ENCODE measurements around the gene EXT2. TPM values are rescaled to one million over a fixed set of nuclear protein-coding genes. Genes with fewer than 3 reads are reported as not detected.

EXT2 gene
- polyA plus RNA-seq (2013, experiment 1 of 4): 70.8 TPM
- 74.5 TPM for polyA plus RNA-seq (2013, experiment 2 of 4)
- 54.4 TPM for polyA plus RNA-seq (2013, experiment 3 of 4)
- polyA plus RNA-seq (2013, experiment 4 of 4): 63.2 TPM

- H3K27me3 ChIP-seq (ENCODE audit: control insufficient read depth, insufficient read depth, low read length, poor library complexity, severe bottlenecking): no peaks in the 10 kb centered on the region
- H3K4me1 ChIP-seq (ENCODE audit: control insufficient read depth, insufficient read depth, low read length): no peaks in the 10 kb centered on the region
- 0 to 1% methylated on average over 83 of the region's 83 CpGs for WGBS, 2 experiments
- no peaks in the 10 kb centered on the region for H3K36me3 ChIP-seq (ENCODE audit: control insufficient read depth, insufficient read depth, low read length)
- no peak within 1 kb of the TSS for H3K27ac ChIP-seq (ENCODE audit: insufficient read depth, low read depth, low read length, poor library complexity, severe bottlenecking)
- H3K4me3 ChIP-seq (ENCODE audit: insufficient read depth, low read depth, low read length): peak within 1 kb of the TSS; percentile 66
- no peaks in the 10 kb centered on the region for H3K9me3 ChIP-seq (ENCODE audit: control insufficient read depth, low read length)
Measured at GRCh38 chr11:44095506-44096359, at the start of gene EXT2. Gene EXT2, plus strand, starts transcription at chr11:44095678. Its CDS starts 12,035 bp downstream, at chr11:44107713.

- no peak overlapping the region for H3K27ac ChIP-seq (ENCODE audit: insufficient read depth, low read depth, low read length, poor library complexity, severe bottlenecking)
- WGBS, 2 experiments: 83 to 100% methylated on average over 1 to 2 of the region's 2 CpGs
Measured at GRCh38 chr11:44046182-44046581, 49.3 kb upstream of the EXT2 start.

GRCh38 chr11:44047298-44047697, 48.2 kb upstream of the EXT2 start:
- Histone ChIP-seq H3K27ac (ENCODE audit: insufficient read depth, low read depth, low read length, poor library complexity, severe bottlenecking) (no peak overlapping the region), H3K4me1 (ENCODE audit: control insufficient read depth, insufficient read depth, low read length) (no peaks in the 10 kb centered on the region), H3K36me3 (ENCODE audit: control insufficient read depth, insufficient read depth, low read length) (no peaks in the 10 kb centered on the region), H3K27me3 (ENCODE audit: control insufficient read depth, insufficient read depth, low read length, poor library complexity, severe bottlenecking) (no peaks in the 10 kb centered on the region), H3K4me3 (ENCODE audit: insufficient read depth, low read depth, low read length) (no peak overlapping the region), H3K9me3 (ENCODE audit: control insufficient read depth, low read length) (no peaks in the 10 kb centered on the region)
- 89 to 93% methylated on average over 2 of the region's 2 CpGs for WGBS, 2 experiments

More at GRCh38 chr11:44046182-44046581, 49.3 kb upstream of the EXT2 start:
- no peaks in the 10 kb centered on the region for H3K36me3 ChIP-seq (ENCODE audit: control insufficient read depth, insufficient read depth, low read length)
- H3K27me3 ChIP-seq (ENCODE audit: control insufficient read depth, insufficient read depth, low read length, poor library complexity, severe bottlenecking): no peaks in the 10 kb centered on the region
- no peak overlapping the region for H3K4me3 ChIP-seq (ENCODE audit: insufficient read depth, low read depth, low read length)
- peaks cover 2% of the 10 kb centered on the region for H3K9me3 ChIP-seq (ENCODE audit: control insufficient read depth, low read length)
- no peaks in the 10 kb centered on the region for H3K4me1 ChIP-seq (ENCODE audit: control insufficient read depth, insufficient read depth, low read length)

- H3K27me3 ChIP-seq (ENCODE audit: control insufficient read depth, insufficient read depth, low read length, poor library complexity, severe bottlenecking): no peaks in the 10 kb centered on the region
- H3K27ac ChIP-seq (ENCODE audit: insufficient read depth, low read depth, low read length, poor library complexity, severe bottlenecking): no peak within 1 kb of the TSS
- H3K36me3 ChIP-seq (ENCODE audit: control insufficient read depth, insufficient read depth, low read length): no peaks in the 10 kb centered on the region
- WGBS, 2 experiments: 95 to 97% methylated on average over 12 of the region's 12 CpGs
- H3K4me3 ChIP-seq (ENCODE audit: insufficient read depth, low read depth, low read length): no peak within 1 kb of the TSS
- H3K4me1 ChIP-seq (ENCODE audit: control insufficient read depth, insufficient read depth, low read length): no peaks in the 10 kb centered on the region
- no peaks in the 10 kb centered on the region for H3K9me3 ChIP-seq (ENCODE audit: control insufficient read depth, low read length)
Measured at GRCh38 chr11:44047931-44048431, 47.5 kb upstream of the EXT2 start, which contains the start of gene ACCSL. Gene ACCSL, plus strand, starts transcription at chr11:44047981. Its CDS starts 56 bp downstream, at chr11:44048037.

GRCh38 chr11:44049832-44050231, 45.6 kb upstream of the EXT2 start:
- Histone ChIP-seq H3K27ac (ENCODE audit: insufficient read depth, low read depth, low read length, poor library complexity, severe bottlenecking) (no peak overlapping the region), H3K9me3 (ENCODE audit: control insufficient read depth, low read length) (no peaks in the 10 kb centered on the region), H3K4me3 (ENCODE audit: insufficient read depth, low read depth, low read length) (no peak overlapping the region), H3K27me3 (ENCODE audit: control insufficient read depth, insufficient read depth, low read length, poor library complexity, severe bottlenecking) (no peaks in the 10 kb centered on the region), H3K4me1 (ENCODE audit: control insufficient read depth, insufficient read depth, low read length) (no peaks in the 10 kb centered on the region), H3K36me3 (ENCODE audit: control insufficient read depth, insufficient read depth, low read length) (no peaks in the 10 kb centered on the region)
- whole genome bisulfite sequencing, 2 experiments: 82 to 90% methylated on average over 3 of the region's 3 CpGs

- H3K27me3 ChIP-seq (ENCODE audit: control insufficient read depth, insufficient read depth, low read length, poor library complexity, severe bottlenecking): no peaks in the 10 kb centered on the region
- H3K27ac ChIP-seq (ENCODE audit: insufficient read depth, low read depth, low read length, poor library complexity, severe bottlenecking): no peak overlapping the region
- no peaks in the 10 kb centered on the region for H3K36me3 ChIP-seq (ENCODE audit: control insufficient read depth, insufficient read depth, low read length)
- no peaks in the 10 kb centered on the region for H3K4me1 ChIP-seq (ENCODE audit: control insufficient read depth, insufficient read depth, low read length)
- H3K4me3 ChIP-seq (ENCODE audit: insufficient read depth, low read depth, low read length): no peak overlapping the region
- no peaks in the 10 kb centered on the region for H3K9me3 ChIP-seq (ENCODE audit: control insufficient read depth, low read length)
- WGBS, 2 experiments: 95 to 96% methylated on average over 4 of the region's 4 CpGs
Measured at GRCh38 chr11:44051171-44051570, 44.3 kb upstream of the EXT2 start.

GRCh38 chr11:44057340-44057739, 38.1 kb upstream of the EXT2 start:
- H3K4me3 ChIP-seq (ENCODE audit: insufficient read depth, low read depth, low read length): no peak overlapping the region
- H3K9me3 ChIP-seq (ENCODE audit: control insufficient read depth, low read length): no peaks in the 10 kb centered on the region
- H3K27ac ChIP-seq (ENCODE audit: insufficient read depth, low read depth, low read length, poor library complexity, severe bottlenecking): no peak overlapping the region
- no peaks in the 10 kb centered on the region for H3K27me3 ChIP-seq (ENCODE audit: control insufficient read depth, insufficient read depth, low read length, poor library complexity, severe bottlenecking)
- WGBS, 2 experiments: 92 to 94% methylated on average over 6 of the region's 6 CpGs
- no peaks in the 10 kb centered on the region for H3K36me3 ChIP-seq (ENCODE audit: control insufficient read depth, insufficient read depth, low read length)
- peaks cover 1% of the 10 kb centered on the region for H3K4me1 ChIP-seq (ENCODE audit: control insufficient read depth, insufficient read depth, low read length)

GRCh38 chr11:44058275-44058674, 37.2 kb upstream of the EXT2 start:
- no peaks in the 10 kb centered on the region for H3K27me3 ChIP-seq (ENCODE audit: control insufficient read depth, insufficient read depth, low read length, poor library complexity, severe bottlenecking)
- H3K27ac ChIP-seq (ENCODE audit: insufficient read depth, low read depth, low read length, poor library complexity, severe bottlenecking): no peak overlapping the region
- H3K4me1 ChIP-seq (ENCODE audit: control insufficient read depth, insufficient read depth, low read length): peaks cover 10% of the 10 kb centered on the region
- 93 to 95% methylated on average over 6 of the region's 6 CpGs for WGBS, 2 experiments
- H3K36me3 ChIP-seq (ENCODE audit: control insufficient read depth, insufficient read depth, low read length): no peaks in the 10 kb centered on the region
- no peaks in the 10 kb centered on the region for H3K9me3 ChIP-seq (ENCODE audit: control insufficient read depth, low read length)
- H3K4me3 ChIP-seq (ENCODE audit: insufficient read depth, low read depth, low read length): no peak overlapping the region

GRCh38 chr11:44065161-44065661, 30.3 kb upstream of the EXT2 start:
- Histone ChIP-seq H3K4me1 (ENCODE audit: control insufficient read depth, insufficient read depth, low read length) (peaks cover 25% of the 10 kb centered on the region), H3K9me3 (ENCODE audit: control insufficient read depth, low read length) (no peaks in the 10 kb centered on the region), H3K36me3 (ENCODE audit: control insufficient read depth, insufficient read depth, low read length) (no peaks in the 10 kb centered on the region), H3K27ac (ENCODE audit: insufficient read depth, low read depth, low read length, poor library complexity, severe bottlenecking) (peak overlapping the region; percentile 84), H3K27me3 (ENCODE audit: control insufficient read depth, insufficient read depth, low read length, poor library complexity, severe bottlenecking) (no peaks in the 10 kb centered on the region), H3K4me3 (ENCODE audit: insufficient read depth, low read depth, low read length) (peak overlapping the region; percentile 44)
- WGBS, 2 experiments: 28 to 34% methylated on average over 3 of the region's 4 CpGs

Data from ectodermal cell (in vitro differentiated cells).